T-helper 1 cell (primary cell): ENCODE measurements around the gene SNTB2.

Experiments used
- DNase-seq, 5 donors: peaks; one replicate each; pipeline ENCODE4 v3.0.0-alpha.2; 2012 to 2020

SNTB2 gene

GRCh38 chr16:69349536-69349935 is 162.6 kb downstream of the SNTB2 start:
- no peak for DNase-seq

- no peak for DNase-seq
Observed at GRCh38 chr16:69350536-69351133, 163.7 kb downstream of the SNTB2 start.

- DNase-seq: no peak
Observed at GRCh38 chr16:69351309-69352027, 164.5 kb downstream of the SNTB2 start, which contains the start of gene TMED6. TMED6 (minus strand) TSS chr16:69351786; CDS start chr16:69351753, 33 bp downstream.
